Large intestine (tissue), 1 donor: Measurements from ENCODE around the gene NPAT. TPM values are rescaled to one million over a fixed set of nuclear protein-coding genes. Genes with fewer than 3 reads are reported as not detected.

Experiments used
- polyA plus RNA-seq: library from polyadenylated mRNA; unstranded; fragments of 120-200 nt; gene quantifications from one replicate; pipeline ENCODE4 v1.2.1, GENCODE V29; 2013

The NPAT gene
- polyA plus RNA-seq, 1 donor = 12.4 TPM

Other genes with a start within 250 kb of the NPAT start
- gene CUL5, start 213.7 kb downstream of the NPAT start, polyA plus RNA-seq = 25.8 TPM
- gene ACAT1, start 101.1 kb downstream of the NPAT start, polyA plus RNA-seq = 33.6 TPM
- gene ATM, start 429 bp upstream of the NPAT start, polyA plus RNA-seq = 34.7 TPM
- gene C11orf65, start 244.9 kb upstream of the NPAT start, polyA plus RNA-seq = 1.1 TPM